B cell (primary cell): ENCODE results near the gene RNF152. TPM values are rescaled to one million over a fixed set of nuclear protein-coding genes. Genes with fewer than 3 reads are reported as not detected.

ENCODE experiments used
- ATAC-seq: fragments of 200-7000 bp; cut with Tn5 transposase; one replicate; pipeline ENCODE4 v1.10.0; 2021; ENCODE audit warnings: low read depth, mild to moderate bottlenecking, moderate number of reproducible peaks, moderate library complexity
- CTCF ChIA-PET: fragments of 350-600 bp; sonication (Branson Sonifier 250); formaldehyde crosslinking; loops from one replicate; lab custom pipeline; 2021; ENCODE audit warnings: antibody characterized with exemption, inconsistent platforms; lab: Charles Lee
- POLR2A ChIA-PET: fragments of 350-600 bp; sonication (Branson Sonifier 250); formaldehyde crosslinking; loops from one replicate; lab custom pipeline; 2021; ENCODE audit warnings: antibody characterized with exemption; lab: Charles Lee
- DNase-seq: peaks from one replicate; pipeline ENCODE4 v3.0.0; 2013
- H2AFZ ChIP-seq: 2 replicates; pipeline ENCODE4 v1.6.1; 2012; ENCODE audit warnings: mild to moderate bottlenecking, low read depth, low read length; ENCODE audit not compliant: insufficient read depth, poor library complexity, severe bottlenecking
- H3K27ac ChIP-seq, 2 donors: 1 replicate in 1 of 2; 2 replicates in 1 of 2; pipeline ENCODE4 v1.5.1; 2012 to 2013; ENCODE audit warnings: low read length in 2 of 2, mild to moderate bottlenecking in 2 of 2, moderate library complexity in 1 of 2
- H3K27me3 ChIP-seq, 4 experiments: fragments of 200-600 bp in 1 of 4; sonication (generic) in 1 of 4; replicated peaks in 1 of 4; 1 replicate in 2 of 4; 2 replicates in 2 of 4; pipeline versions ENCODE4 v1.6.1 to v1.7.0; 2013 to 2016; ENCODE audit warnings: low read length in 3 of 4, mild to moderate bottlenecking in 2 of 4, mixed read lengths in 1 of 4, moderate library complexity in 1 of 4; ENCODE audit not compliant: insufficient read depth in 4 of 4, control insufficient read depth in 3 of 4; ENCODE audit errors: control extremely low read depth in 1 of 4
- H3K36me3 ChIP-seq, 2 experiments: replicated peaks in 1 of 2; 1 replicate in 1 of 2; 2 replicates in 1 of 2; pipeline versions ENCODE4 v1.6.1 to v1.7.1; 2013; ENCODE audit warnings: low read length in 1 of 2; ENCODE audit not compliant: insufficient read depth in 2 of 2, control insufficient read depth in 1 of 2; ENCODE audit errors: control extremely low read depth in 1 of 2, extremely low read depth in 1 of 2
- H3K4me1 ChIP-seq, 2 donors: fragments of 200-600 bp in 1 of 2; sonication (generic) in 1 of 2; 1 replicate in 1 of 2; 2 replicates in 1 of 2; pipeline versions ENCODE4 v1.5.1 to v1.6.1; 2013 to 2017; ENCODE audit warnings: low read length in 2 of 2; ENCODE audit not compliant: control insufficient read depth in 2 of 2, insufficient read depth in 2 of 2
- H3K4me2 ChIP-seq: replicated peaks from 2 replicates; pipeline ENCODE3; 2012; ENCODE audit warnings: mild to moderate bottlenecking, low read depth, low read length; ENCODE audit not compliant: poor library complexity, severe bottlenecking
- H3K4me3 ChIP-seq, 5 experiments: fragments of 200-600 bp in 1 of 5; sonication (generic) in 1 of 5; 1 replicate in 3 of 5; 2 replicates in 2 of 5; pipeline versions ENCODE4 v1.5.1 to v1.7.0; 2011 to 2016; ENCODE audit warnings: low read length in 4 of 5, mild to moderate bottlenecking in 4 of 5, low read depth in 2 of 5, control low read depth in 1 of 5, moderate library complexity in 1 of 5; ENCODE audit not compliant: insufficient read depth in 1 of 5; ENCODE audit errors: control extremely low read depth in 1 of 5, extremely low read depth in 1 of 5
- H3K79me2 ChIP-seq: fragments of 200-600 bp; sonication (generic); one replicate; pipeline ENCODE4 v1.6.0; 2016; ENCODE audit warnings: low read length; ENCODE audit not compliant: control insufficient read depth, insufficient read depth
- H3K9ac ChIP-seq: fragments of 200-600 bp; sonication (generic); 2 replicates; pipeline ENCODE4 v1.6.1; 2017; ENCODE audit warnings: mild to moderate bottlenecking, low read length, moderate library complexity
- H3K9me3 ChIP-seq, 3 donors: one replicate each; pipeline versions ENCODE4 v1.6.1 to v1.7.1; 2013; ENCODE audit warnings: low read length in 2 of 3; ENCODE audit not compliant: control insufficient read depth in 2 of 3, insufficient read depth in 1 of 3; ENCODE audit errors: control extremely low read depth in 1 of 3
- H4K20me1 ChIP-seq: 2 replicates; pipeline ENCODE4 v1.6.0; 2012; ENCODE audit warnings: mild to moderate bottlenecking, low read length; ENCODE audit not compliant: insufficient read depth, control insufficient read depth, poor library complexity, severe bottlenecking
- H3K27ac Mint-ChIP-seq: one replicate; pipeline ENCODE4 v1.8.0; 2021; ENCODE audit warnings: mixed read lengths
- H3K27me3 Mint-ChIP-seq: one replicate; pipeline ENCODE4 v1.8.0; 2021; ENCODE audit warnings: mixed read lengths
- H3K4me1 Mint-ChIP-seq: one replicate; pipeline ENCODE4 v1.8.0; 2021; ENCODE audit warnings: mixed read lengths
- H3K4me3 Mint-ChIP-seq: one replicate; pipeline ENCODE4 v1.8.0; 2021; ENCODE audit warnings: mixed read lengths
- H3K9me3 Mint-ChIP-seq: one replicate; pipeline ENCODE4 v1.8.0; 2022; ENCODE audit warnings: mixed read lengths; ENCODE audit not compliant: insufficient read depth
- EZH2 ChIP-seq: IDR thresholded peaks from 2 replicates; pipeline ENCODE4 v1.6.1; 2012; ENCODE audit warnings: borderline replicate concordance, low read depth, mild to moderate bottlenecking, moderate library complexity, low read length; ENCODE audit not compliant: insufficient read depth, poor library complexity, severe bottlenecking
- WGBS: methylation state at CpG from one replicate; pipeline ENCODE4 v1.1.5; 2013; ENCODE audit warnings: missing lambda C conversion rate; ENCODE audit not compliant: insufficient coverage; 5-methylcytosine and 5-hydroxymethylcytosine counted together
- intact Hi-C: fragments of 100-400 bp; cut with micrococcal nuclease; formaldehyde crosslinking; loops from one replicate; pipeline ENCODE4 v1.10.0; 2022
- polyA plus RNA-seq: library from polyadenylated mRNA; depleted of rRNA; stranded (reverse); fragments of >200 nt; gene quantifications from 2 replicates; pipeline ENCODE4 v1.2.3, GENCODE V29; 2012
- total RNA-seq, 2 donors: library from RNA; stranded (reverse); fragments of 120-200 nt in 1 of 2; gene quantifications; 1 replicate in 1 of 2; 2 replicates in 1 of 2; pipeline versions ENCODE4 v1.2.3 to v1.2.4, GENCODE V29; 2013 to 2022
- TF ChIP-seq, protein P1 (sequence below): fragments of 200-600 bp; IDR thresholded peaks from one replicate; pipeline ENCODE4 v1.8.0; 2022; ENCODE audit warnings: antibody characterized with exemption, mild to moderate bottlenecking

RNF152 gene
- total and polyA plus RNA-seq, 2 donors (not counting 1 experiment from before 2014, with no cell fraction given): 0.49 TPM; not detected in 1

DNA sequence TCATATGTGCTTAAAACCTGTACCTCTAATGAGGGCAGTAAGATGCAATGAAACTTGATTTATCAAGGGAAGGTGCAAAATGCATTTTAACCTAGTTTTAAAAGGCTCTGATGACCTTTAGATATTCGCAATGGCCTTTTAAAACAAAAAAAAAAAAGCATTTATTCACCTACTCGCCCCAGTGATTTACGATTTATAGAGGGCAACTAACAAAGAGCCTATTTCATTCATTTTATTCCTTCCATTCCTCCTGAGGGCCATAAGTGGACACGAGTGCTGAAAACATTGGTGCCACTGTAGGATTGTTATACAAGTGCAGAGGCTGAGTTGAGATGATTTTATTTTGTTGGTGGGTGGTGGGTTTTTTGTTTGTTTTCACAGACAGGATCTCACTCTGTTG, 48.1 kb downstream of the RNF152 start:
- POLR2A ChIA-PET: no interaction called here
- no peaks in the 10 kb centered on the region for H3K4me1 ChIP-seq
- no peak for DNase-seq
- no peak overlapping the region for H2AFZ ChIP-seq
- H3K27ac ChIP-seq: no peak overlapping the region
- no peak overlapping the region for H3K4me3 ChIP-seq
- H3K9ac ChIP-seq: no peak overlapping the region
- no peaks in the 10 kb centered on the region for H3K4me1 Mint-ChIP-seq
- peaks cover 0 to 3% (median 0%) of the 10 kb centered on the region in 4 experiments for H3K27me3 ChIP-seq
- no peaks in the 10 kb centered on the region for H3K79me2 ChIP-seq
- no peak overlapping the region for H3K4me2 ChIP-seq
- peaks cover 0 to 4% (median 0%) of the 10 kb centered on the region in 3 donors for H3K9me3 ChIP-seq
- no peak for ATAC-seq
- intact Hi-C loops: no loop called here
- H3K36me3 ChIP-seq: no peaks in the 10 kb centered on the region
- no peak overlapping the region for H3K4me3 Mint-ChIP-seq
- CTCF ChIA-PET: no interaction called here
- H3K9me3 Mint-ChIP-seq: peaks cover 2% of the 10 kb centered on the region
- peaks cover 13% of the 10 kb centered on the region for H3K27me3 Mint-ChIP-seq
- 83% methylated on average over 1 of the region's 4 CpGs for whole genome bisulfite sequencing
- no peak overlapping the region for H3K27ac Mint-ChIP-seq
- no peaks in the 10 kb centered on the region for H4K20me1 ChIP-seq
- TF ChIP-seq EZH2: no peak
- TF ChIP-seq, protein P1, sequence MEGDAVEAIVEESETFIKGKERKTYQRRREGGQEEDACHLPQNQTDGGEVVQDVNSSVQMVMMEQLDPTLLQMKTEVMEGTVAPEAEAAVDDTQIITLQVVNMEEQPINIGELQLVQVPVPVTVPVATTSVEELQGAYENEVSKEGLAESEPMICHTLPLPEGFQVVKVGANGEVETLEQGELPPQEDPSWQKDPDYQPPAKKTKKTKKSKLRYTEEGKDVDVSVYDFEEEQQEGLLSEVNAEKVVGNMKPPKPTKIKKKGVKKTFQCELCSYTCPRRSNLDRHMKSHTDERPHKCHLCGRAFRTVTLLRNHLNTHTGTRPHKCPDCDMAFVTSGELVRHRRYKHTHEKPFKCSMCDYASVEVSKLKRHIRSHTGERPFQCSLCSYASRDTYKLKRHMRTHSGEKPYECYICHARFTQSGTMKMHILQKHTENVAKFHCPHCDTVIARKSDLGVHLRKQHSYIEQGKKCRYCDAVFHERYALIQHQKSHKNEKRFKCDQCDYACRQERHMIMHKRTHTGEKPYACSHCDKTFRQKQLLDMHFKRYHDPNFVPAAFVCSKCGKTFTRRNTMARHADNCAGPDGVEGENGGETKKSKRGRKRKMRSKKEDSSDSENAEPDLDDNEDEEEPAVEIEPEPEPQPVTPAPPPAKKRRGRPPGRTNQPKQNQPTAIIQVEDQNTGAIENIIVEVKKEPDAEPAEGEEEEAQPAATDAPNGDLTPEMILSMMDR: no peak

- Histone ChIP-seq H2AFZ (no peak overlapping the region), H3K4me2 (no peak overlapping the region), H3K4me3 (no peak overlapping the region), H3K27me3 (peaks cover 0 to 12% (median 0%) of the 10 kb centered on the region in 4 experiments), H3K36me3 (no peaks in the 10 kb centered on the region), H3K9me3 (peaks cover 0 to 4% (median 0%) of the 10 kb centered on the region in 3 donors), H3K9ac (no peak overlapping the region), H3K4me1 (no peaks in the 10 kb centered on the region), H4K20me1 (no peaks in the 10 kb centered on the region), H3K27ac (no peak overlapping the region), H3K79me2 (no peaks in the 10 kb centered on the region)
- no peaks in the 10 kb centered on the region for H3K4me1 Mint-ChIP-seq
- H3K27me3 Mint-ChIP-seq: peaks cover 23% of the 10 kb centered on the region
- H3K9me3 Mint-ChIP-seq: peaks cover 2% of the 10 kb centered on the region
- intact Hi-C loops: no loop called here
- no peak for DNase-seq
- ChIA-PET POLR2A (no interaction called here), CTCF (no interaction called here)
- ATAC-seq: no peak
- TF ChIP-seq, protein P1: no peak
- no peak for TF ChIP-seq EZH2
- H3K4me3 Mint-ChIP-seq: no peak overlapping the region
- H3K27ac Mint-ChIP-seq: no peak overlapping the region
- WGBS: 8% methylated on average over 2 of the region's 2 CpGs
These were observed 50.7 kb downstream of the RNF152 start for GRCh38 chr18:61842146-61842545.
